H1 (cell line): ENCODE data around the gene DYTN. TPM values are rescaled to one million over a fixed set of nuclear protein-coding genes. Genes with fewer than 3 reads are reported as not detected.

Experiments used
- CTCF ChIA-PET: fragments of 300-600 bp; sonication (Branson Sonifier 250); formaldehyde crosslinking; loops from one replicate; lab custom pipeline; 2021; ENCODE audit not compliant: partially characterized antibody; lab: Charles Lee
- POLR2A ChIA-PET: fragments of 300-600 bp; sonication (Branson Sonifier 250); formaldehyde crosslinking; loops from one replicate; lab custom pipeline; 2021; ENCODE audit warnings: inconsistent platforms; ENCODE audit not compliant: partially characterized antibody; lab: Charles Lee
- DNase-seq, 2 experiments: peaks; one replicate each; pipeline versions ENCODE4 v3.0.0 to v3.0.0-alpha.2; 2010 to 2022; ENCODE audit warnings: low spot score in 2 of 2, low read depth in 1 of 2, mixed read lengths in 1 of 2
- FAIRE-seq: peaks from 2 replicates; lab custom pipeline; 2011; peaks lifted over from hg19 to GRCh38; lab: Jason Lieb, UNC
- H2AFZ ChIP-seq: 2 replicates; pipeline ENCODE4 v1.8.1; 2012; ENCODE audit warnings: low read length, inconsistent platforms
- H2AK5ac ChIP-seq: 2 replicates; pipeline ENCODE4 v1.6.1; 2013; ENCODE audit warnings: low read depth, low read length
- H2BK120ac ChIP-seq: replicated peaks from 2 replicates; pipeline ENCODE3; 2013; ENCODE audit warnings: low read depth, low read length, inconsistent platforms
- H2BK12ac ChIP-seq: 2 replicates; pipeline ENCODE4 v1.6.1; 2013; ENCODE audit warnings: low read depth, low read length
- H2BK15ac ChIP-seq: 2 replicates; pipeline ENCODE4 v1.6.1; 2013; ENCODE audit warnings: low read length
- H2BK20ac ChIP-seq: 2 replicates; pipeline ENCODE4 v1.6.1; 2013; ENCODE audit warnings: low read length
- H2BK5ac ChIP-seq: 2 replicates; pipeline ENCODE4 v1.6.1; 2013; ENCODE audit warnings: low read depth, low read length
- H3K14ac ChIP-seq: 2 replicates; pipeline ENCODE4 v1.6.1; 2013; ENCODE audit warnings: inconsistent platforms; ENCODE audit not compliant: insufficient read length
- H3K18ac ChIP-seq: 2 replicates; pipeline ENCODE4 v1.6.1; 2013; ENCODE audit warnings: low read length; ENCODE audit errors: extremely low read depth
- H3K23ac ChIP-seq: 2 replicates; pipeline ENCODE4 v1.6.1; 2013; ENCODE audit warnings: inconsistent platforms; ENCODE audit not compliant: insufficient read length
- H3K23me2 ChIP-seq: 2 replicates; pipeline ENCODE4 v1.6.1; 2013; ENCODE audit warnings: low read depth, low read length
- H3K27ac ChIP-seq: 2 replicates; pipeline ENCODE4 v1.6.1; 2011; ENCODE audit warnings: low read depth, low read length, inconsistent platforms
- H3K27me3 ChIP-seq, 4 experiments: replicated peaks in 1 of 4; 1 replicate in 1 of 4; 2 replicates in 3 of 4; pipeline versions ENCODE4 v1.6.1 to v1.8.1; 2011 to 2013; ENCODE audit warnings: low read length in 3 of 4, mild to moderate bottlenecking in 3 of 4, inconsistent platforms in 2 of 4, mixed read lengths in 2 of 4, moderate library complexity in 1 of 4; ENCODE audit not compliant: control insufficient read depth in 3 of 4, insufficient read depth in 3 of 4; ENCODE audit errors: extremely low read depth in 1 of 4
- H3K36me3 ChIP-seq, 4 experiments: 2 replicates each; pipeline versions ENCODE4 v1.6.1 to v1.8.1; 2011 to 2013; ENCODE audit warnings: mild to moderate bottlenecking in 4 of 4, low read length in 3 of 4, moderate library complexity in 2 of 4, control low read depth in 1 of 4, inconsistent platforms in 1 of 4; ENCODE audit not compliant: insufficient read depth in 4 of 4, control insufficient read depth in 2 of 4
- H3K4ac ChIP-seq: replicated peaks from 2 replicates; pipeline ENCODE3; 2013; ENCODE audit warnings: low read length, low read depth, mixed read lengths, inconsistent platforms; ENCODE audit not compliant: insufficient read length
- H3K4me1 ChIP-seq, 4 experiments: replicated peaks in 1 of 4; 1 replicate in 1 of 4; 2 replicates in 3 of 4; pipeline versions ENCODE4 v1.6.1 to v1.8.1; 2011 to 2013; ENCODE audit warnings: low read length in 3 of 4, inconsistent platforms in 2 of 4, mixed read lengths in 1 of 4; ENCODE audit not compliant: insufficient read depth in 4 of 4, control insufficient read depth in 3 of 4
- H3K4me2 ChIP-seq, 2 experiments: 2 replicates each; pipeline versions ENCODE4 v1.6.1 to v1.8.1; 2011 to 2013; ENCODE audit warnings: low read depth in 2 of 2, low read length in 2 of 2, control low read depth in 1 of 2, inconsistent platforms in 1 of 2, mild to moderate bottlenecking in 1 of 2; ENCODE audit not compliant: insufficient read depth in 1 of 2
- H3K4me3 ChIP-seq, 4 experiments: fragments of 200-600, 300-600 bp in 1 of 4; sonication (generic), shearing (Covaris generic), sonication (Bioruptor Twin) in 1 of 4; 2 replicates each; pipeline versions ENCODE4 v1.5.1 to v1.8.1; 2011 to 2016; ENCODE audit warnings: low read length in 4 of 4, low read depth in 3 of 4, control low read depth in 2 of 4, inconsistent platforms in 2 of 4, mild to moderate bottlenecking in 2 of 4, mixed read lengths in 1 of 4, moderate library complexity in 1 of 4; ENCODE audit not compliant: insufficient read depth in 2 of 4; ENCODE audit errors: extremely low read depth in 1 of 4
- H3K56ac ChIP-seq: replicated peaks from 2 replicates; pipeline ENCODE3; 2013; ENCODE audit warnings: low read depth, mild to moderate bottlenecking, mixed read lengths, low read length, inconsistent platforms; ENCODE audit not compliant: insufficient read length
- H3K79me1 ChIP-seq: 2 replicates; pipeline ENCODE4 v1.6.1; 2013; ENCODE audit warnings: low read depth, low read length, control low read depth
- H3K79me2 ChIP-seq, 2 experiments: 2 replicates each; pipeline versions ENCODE4 v1.6.1 to v1.8.1; 2012 to 2013; ENCODE audit warnings: low read length in 2 of 2, mild to moderate bottlenecking in 2 of 2, inconsistent platforms in 1 of 2; ENCODE audit not compliant: insufficient read depth in 2 of 2, control insufficient read depth in 1 of 2
- H3K9ac ChIP-seq, 4 experiments: replicated peaks in 1 of 4; 1 replicate in 1 of 4; 2 replicates in 3 of 4; pipeline versions ENCODE4 v1.6.1 to v1.8.1; 2011 to 2013; ENCODE audit warnings: low read depth in 3 of 4, low read length in 3 of 4, control low read depth in 2 of 4, mild to moderate bottlenecking in 2 of 4, moderate library complexity in 2 of 4, inconsistent platforms in 1 of 4; ENCODE audit errors: extremely low read depth in 1 of 4
- H3K9me3 ChIP-seq, 2 experiments: 2 replicates each; pipeline versions ENCODE4 v1.6.1 to v1.8.1; 2012 to 2013; ENCODE audit warnings: mild to moderate bottlenecking in 2 of 2, moderate library complexity in 2 of 2, control low read depth in 1 of 2, inconsistent platforms in 1 of 2, low read depth in 1 of 2, low read length in 1 of 2, mixed read lengths in 1 of 2; ENCODE audit not compliant: insufficient read depth in 2 of 2
- H4K20me1 ChIP-seq, 2 experiments: replicated peaks in 1 of 2; 2 replicates each; pipeline versions ENCODE3 to v1.8.1; 2011 to 2013; ENCODE audit warnings: inconsistent platforms in 2 of 2, low read length in 2 of 2, mild to moderate bottlenecking in 1 of 2; ENCODE audit not compliant: insufficient read depth in 2 of 2, control insufficient read depth in 1 of 2
- H4K5ac ChIP-seq: 2 replicates; pipeline ENCODE4 v1.6.1; 2013; ENCODE audit warnings: low read length, low read depth, mixed read lengths, inconsistent platforms; ENCODE audit not compliant: insufficient read length
- H4K8ac ChIP-seq: 2 replicates; pipeline ENCODE4 v1.8.0; 2013; ENCODE audit warnings: mild to moderate bottlenecking, moderate library complexity, low read length, inconsistent platforms; ENCODE audit not compliant: insufficient read depth; ENCODE audit errors: extremely low read depth
- H4K91ac ChIP-seq: replicated peaks from 2 replicates; pipeline ENCODE3; 2013; ENCODE audit warnings: low read length, mixed read lengths, inconsistent platforms; ENCODE audit not compliant: insufficient read length
- ASH2L ChIP-seq: fragments of 200-600, 300-600 bp; sonication (generic); IDR thresholded peaks from one replicate; pipeline ENCODE4 v1.7.1; 2017; ENCODE audit warnings: low read length
- CBX8 ChIP-seq: fragments of 300-800, 300-1000 bp; sonication (generic); IDR thresholded peaks from 2 replicates; pipeline ENCODE4 v1.7.1; 2016; ENCODE audit warnings: low read depth, low read length, borderline replicate concordance
- CREB1 ChIP-seq: IDR thresholded peaks from 2 replicates; pipeline ENCODE4 v1.6.1; 2012; ENCODE audit warnings: inconsistent platforms
- GTF2F1 ChIP-seq: IDR thresholded peaks from 2 replicates; pipeline ENCODE4 v1.6.1; 2012; ENCODE audit warnings: low read depth, low read length, improper control_type of control experiment, borderline replicate concordance
- PHF8 ChIP-seq: fragments of 200-600 bp; sonication (generic); conservative IDR thresholded peaks from 2 replicates; pipeline ENCODE4 v1.7.1; 2012; ENCODE audit warnings: low read depth, mild to moderate bottlenecking, inconsistent platforms, low read length, moderate library complexity
- POLR2AphosphoS5 ChIP-seq: IDR thresholded peaks from 2 replicates; pipeline ENCODE4 v1.6.1; 2011; ENCODE audit warnings: low read depth, low read length
- SAP30 ChIP-seq: fragments of 300-600 bp; sonication (generic); IDR thresholded peaks from 2 replicates; pipeline ENCODE4 v1.7.1; 2012; ENCODE audit warnings: low read length, moderate library complexity, mild to moderate bottlenecking, inconsistent platforms; ENCODE audit not compliant: insufficient read depth, insufficient replicate concordance
- SIRT6 ChIP-seq: IDR thresholded peaks from one replicate; pipeline ENCODE4 v1.7.1; 2012; ENCODE audit warnings: low read length, inconsistent platforms
- SP2 ChIP-seq: IDR thresholded peaks from 2 replicates; pipeline ENCODE4 v1.6.1; 2012; ENCODE audit warnings: mild to moderate bottlenecking, low read length, inconsistent platforms
- TBP ChIP-seq: IDR thresholded peaks from 2 replicates; pipeline ENCODE4 v1.6.1; 2011; ENCODE audit warnings: low read depth, low read length, improper control_type of control experiment
- TCF12 ChIP-seq: IDR thresholded peaks from 2 replicates; pipeline ENCODE4 v1.6.1; 2011; ENCODE audit warnings: low read depth, mild to moderate bottlenecking, low read length
- YY1 ChIP-seq: IDR thresholded peaks from 2 replicates; pipeline ENCODE4 v1.6.1; 2011; ENCODE audit warnings: low read depth, mild to moderate bottlenecking, low read length
- WGBS, 2 experiments: shearing (Covaris generic) in 1 of 2; methylation state at CpG; one replicate each; pipeline versions ENCODE4 v1.1.6 to v1.1.7; 2013 to 2015; ENCODE audit warnings: low lambda C conversion rate in 2 of 2, mixed read lengths in 2 of 2, inconsistent platforms in 1 of 2, low coverage in 1 of 2, missing lambda C conversion rate in 1 of 2; ENCODE audit not compliant: insufficient replicate concordance in 2 of 2, insufficient coverage in 1 of 2, insufficient read length in 1 of 2; ENCODE audit errors: extremely low coverage in 1 of 2, missing lambda C conversion rate in 1 of 2; 5-methylcytosine and 5-hydroxymethylcytosine counted together
- polyA plus RNA-seq, 7 experiments: library from polyadenylated mRNA; depleted of rRNA in 3 of 7; stranded (reverse) in 5 of 7; unstranded in 2 of 7; fragments of >200 nt in 5 of 7; fragments of 200-250 nt in 2 of 7; gene quantifications; 1 replicate in 5 of 7; 2 replicates in 1 of 7; 4 replicates in 1 of 7; pipeline versions ENCODE4 v1.2.1 to v1.2.3, GENCODE V29; 2011 to 2013; ENCODE audit warnings: missing spikeins in 2 of 7, mixed read lengths in 2 of 7
- total RNA-seq: library from RNA; stranded (reverse); fragmentation: NEBNext Ultra II Directional; extraction: Animal tissue kit (Norgen Biotek cat#: 25700); gene quantifications from 2 replicates; pipeline ENCODE4 v1.2.1, GENCODE V29; 2021
- TF ChIP-seq, protein P1 (sequence below): IDR thresholded peaks from 2 replicates; pipeline ENCODE4 v1.6.1; 2012; ENCODE audit warnings: inconsistent platforms

The DYTN gene
- total and polyA plus RNA-seq, 2 of the 8 experiments (the other 6 are each of a cell fraction or from before 2014, with no cell fraction given): not detected

DNA sequence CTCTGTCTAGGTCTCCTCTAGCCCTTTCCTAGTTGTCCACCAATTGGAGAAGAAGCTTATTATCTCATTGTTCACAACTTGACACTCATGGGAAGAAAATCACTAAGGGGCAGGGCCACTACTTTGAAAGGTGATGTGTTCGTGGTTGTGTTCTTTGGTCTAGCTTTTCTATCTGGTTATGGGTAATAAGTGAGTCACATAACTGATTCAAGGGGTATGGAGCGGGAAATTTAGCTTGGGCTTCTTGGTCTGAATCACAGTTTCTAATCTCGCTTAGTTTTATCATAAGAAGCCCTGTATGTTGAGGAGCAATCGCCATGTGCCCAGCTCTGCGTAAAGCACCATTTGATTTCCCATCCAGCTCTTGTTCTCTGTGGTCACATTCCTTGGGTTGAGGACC is 18.7 kb upstream of the DYTN start:
- DNase-seq (no peak), FAIRE-seq (no peak)
- Histone ChIP-seq H3K18ac (no peak overlapping the region), H4K20me1 (no peaks in the 10 kb centered on the region), H2BK20ac (no peak overlapping the region), H3K79me1 (no peaks in the 10 kb centered on the region), H3K23ac (no peak overlapping the region), H3K36me3 (no peaks in the 10 kb centered on the region), H3K9me3 (no peaks in the 10 kb centered on the region), H3K79me2 (no peaks in the 10 kb centered on the region), H3K4ac (no peak overlapping the region), H3K4me1 (no peaks in the 10 kb centered on the region), H4K91ac (no peak overlapping the region), H3K27ac (no peak overlapping the region), H3K27me3 (no peaks in the 10 kb centered on the region), H3K9ac (no peak overlapping the region), H2BK12ac (no peak overlapping the region), H2AK5ac (no peak overlapping the region), H3K4me2 (no peak overlapping the region), H2BK5ac (no peak overlapping the region), H2BK120ac (no peak overlapping the region), H4K8ac (no peak overlapping the region), H2BK15ac (no peak overlapping the region), H2AFZ (no peak overlapping the region), H4K5ac (no peak overlapping the region), H3K14ac (no peak overlapping the region), H3K56ac (no peak overlapping the region), H3K4me3 (no peak overlapping the region), H3K23me2 (no peaks in the 10 kb centered on the region)
- ChIA-PET POLR2A (interaction anchor here (0.9 kb wide), 1 partner anchor 28 kb away, joined by 4 read pairs; no protein-coding TSS in a partner anchor), CTCF (interaction anchor here (0.6 to 1.5 kb wide), 2 partner anchors 44 to 45 kb away, joined by 4 to 8 read pairs; no protein-coding TSS in a partner anchor)
- 89% methylated on average over 5 of the region's 5 CpGs; no CpG with 5 or more reads in 1 of the 2 experiments for WGBS, 2 experiments
- TF ChIP-seq CREB1 (no peak), POLR2AphosphoS5 (no peak), CBX8 (no peak), SP2 (no peak), GTF2F1 (no peak), TBP (no peak), PHF8 (no peak), SIRT6 (no peak), ASH2L (no peak), YY1 (no peak), TCF12 (no peak), SAP30 (no peak)
- TF ChIP-seq, protein P1, sequence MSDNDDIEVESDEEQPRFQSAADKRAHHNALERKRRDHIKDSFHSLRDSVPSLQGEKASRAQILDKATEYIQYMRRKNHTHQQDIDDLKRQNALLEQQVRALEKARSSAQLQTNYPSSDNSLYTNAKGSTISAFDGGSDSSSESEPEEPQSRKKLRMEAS: no peak
